EH (cell line): ENCODE results near the gene STXBP3.
A peak's percentile ranks its signal among the peaks of the same experiment; 100 is the strongest.

Source experiments
- DNase-seq: peaks from one replicate; pipeline ENCODE4 v3.0.0-alpha.2; 2015; ENCODE audit warnings: low read depth

STXBP3 gene

DNA sequence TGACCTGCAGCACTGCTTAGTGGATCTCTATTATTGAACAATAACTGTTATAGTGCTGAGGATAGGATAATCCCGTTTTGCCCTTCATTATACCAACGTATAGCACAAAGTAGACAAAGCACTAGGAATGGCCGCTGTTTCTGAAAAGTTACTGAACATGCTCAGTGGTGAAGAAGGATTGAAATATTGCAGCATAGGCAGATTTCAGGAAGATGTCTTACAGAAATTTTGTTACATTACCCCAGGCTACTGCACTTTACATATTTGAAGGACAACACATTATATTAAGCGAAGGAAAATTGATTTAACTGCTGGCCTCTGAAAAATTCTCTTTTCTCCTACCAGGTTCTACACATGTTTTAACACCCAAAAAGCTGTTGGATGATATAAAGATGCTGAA lies 62.0 kb downstream of the STXBP3 start:
- no peak for DNase-seq

- DNase-seq: no peak
Observed at GRCh38 chr1:108811611-108812010, 65.1 kb downstream of the STXBP3 start.

DNA sequence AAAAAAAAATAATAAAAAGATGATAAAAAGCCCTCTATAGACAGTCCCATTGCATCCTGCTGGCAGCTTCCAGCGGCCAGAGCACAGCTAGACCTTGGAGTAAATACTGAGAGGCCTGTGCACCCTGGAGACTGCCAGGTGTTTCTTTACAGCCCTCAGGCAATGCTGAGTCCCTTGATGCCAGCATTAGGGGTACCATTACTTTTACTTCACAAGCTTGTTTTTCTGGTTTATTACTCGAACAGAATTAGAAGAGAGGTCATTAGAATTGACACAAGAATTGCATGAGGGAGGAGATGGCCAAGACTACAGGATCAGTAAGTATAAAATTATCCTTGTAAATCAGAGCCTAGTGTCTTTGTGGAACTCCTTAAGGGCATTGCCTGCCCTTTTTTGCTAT lies 66.9 kb downstream of the STXBP3 start:
- DNase-seq: no peak

GRCh38 chr1:108814343-108815125 lies 68.1 kb downstream of the STXBP3 start:
- peak; percentile 5 for DNase-seq

DNA sequence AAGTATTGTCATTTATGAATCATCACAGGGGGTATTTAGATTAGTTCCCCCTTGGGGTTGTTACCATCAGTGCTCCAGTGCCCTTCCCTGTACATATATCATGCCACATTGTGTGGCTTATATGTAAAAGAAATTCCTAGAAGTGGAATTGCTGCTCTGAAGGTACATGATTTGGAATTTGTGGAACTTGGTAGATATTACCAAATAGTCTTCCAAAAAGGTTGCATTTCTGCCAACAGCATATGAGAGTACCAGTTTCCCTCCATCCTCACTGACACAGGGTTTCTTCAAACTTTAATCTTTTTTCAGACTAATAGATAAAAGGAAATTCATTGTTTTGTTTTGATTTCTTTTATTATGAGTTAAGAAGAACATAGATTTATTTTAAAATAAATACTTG lies 69.1 kb downstream of the STXBP3 start:
- DNase-seq: peak; percentile 2

DNA sequence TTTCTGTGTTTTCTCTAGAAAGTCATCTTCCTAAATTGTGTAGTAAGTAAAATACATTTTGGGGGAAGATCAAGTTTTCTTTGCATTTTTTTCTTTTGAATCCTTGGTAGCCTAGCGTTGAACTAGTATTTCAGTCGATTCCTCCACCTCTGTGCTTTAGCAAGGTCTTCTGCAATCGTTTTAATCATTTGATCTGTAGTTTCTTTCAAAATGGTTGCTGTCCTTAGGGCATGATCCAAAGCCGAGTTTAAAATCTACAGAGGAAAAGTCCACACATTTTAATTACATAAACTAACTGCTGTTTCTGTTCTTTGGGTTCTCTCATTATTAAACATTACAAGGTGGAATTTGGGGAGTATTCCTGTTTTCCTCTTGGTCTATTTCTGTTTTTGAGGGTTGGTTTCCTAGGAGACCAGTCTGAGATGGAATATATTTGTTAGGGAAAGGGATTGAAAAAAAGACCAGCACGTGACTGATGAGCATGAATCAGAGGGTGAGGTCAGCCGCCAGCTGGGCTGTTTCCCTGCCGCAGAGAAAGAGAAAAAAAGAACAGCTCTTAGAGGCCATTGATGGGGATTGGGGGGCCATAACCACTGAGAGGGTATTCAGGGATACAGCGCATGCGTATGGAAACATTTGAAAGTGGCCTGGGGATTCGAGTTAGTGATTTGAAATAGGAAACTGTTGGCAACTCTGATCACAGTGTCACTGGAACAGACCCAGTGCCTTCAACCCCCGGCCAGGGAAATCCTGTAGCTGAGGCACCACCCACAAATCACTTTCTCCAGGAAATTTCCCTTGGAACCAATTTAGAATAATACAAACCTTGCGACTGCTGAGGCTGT lies 69.8 kb downstream of the STXBP3 start:
- DNase-seq: peak; percentile 89

GRCh38 chr1:108817016-108817415 lies 70.5 kb downstream of the STXBP3 start:
- peak; percentile 48 for DNase-seq

- no peak for DNase-seq
Observed at GRCh38 chr1:108817811-108818210, 71.3 kb downstream of the STXBP3 start.

DNA sequence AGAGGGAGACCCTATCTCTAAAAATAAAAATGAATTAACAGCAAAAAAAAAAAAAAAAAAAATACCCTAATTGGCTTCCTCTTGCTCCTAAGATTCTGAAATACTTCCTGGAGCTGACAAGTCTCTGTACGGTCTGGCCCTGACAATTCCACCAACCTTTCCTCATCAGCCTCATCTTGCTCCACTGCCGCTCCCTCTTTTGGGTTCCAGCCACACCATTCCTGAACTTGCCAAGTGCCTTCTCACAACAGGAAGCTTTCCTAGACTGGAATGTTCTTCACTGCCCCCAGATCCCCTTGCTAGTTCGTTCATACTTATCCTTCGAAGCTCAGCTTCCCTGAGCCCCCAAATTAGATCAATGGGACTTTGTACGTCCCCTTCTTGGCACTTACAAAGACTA lies 73.4 kb downstream of the STXBP3 start:
- DNase-seq: no peak

DNA sequence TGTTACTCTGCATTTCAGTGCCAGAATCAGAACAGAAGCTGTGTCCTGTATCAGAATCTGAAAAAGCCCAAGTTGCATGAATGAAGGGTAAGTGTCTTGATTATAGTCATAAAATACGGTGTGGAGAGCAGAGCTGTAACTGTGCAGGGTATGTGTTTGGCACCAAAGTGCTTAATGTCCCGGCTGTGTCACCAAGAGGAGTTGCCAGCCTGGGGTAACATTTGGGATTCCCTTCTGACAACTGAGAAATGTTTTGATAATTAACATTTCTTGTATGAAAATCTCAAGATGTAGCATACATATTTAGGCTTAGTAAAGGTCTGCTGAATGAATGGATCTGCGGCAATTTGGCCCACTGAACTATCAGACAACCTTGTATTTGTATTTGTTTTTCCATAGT lies 77.2 kb downstream of the STXBP3 start:
- DNase-seq: no peak

GRCh38 chr1:108824051-108824450 lies 77.6 kb downstream of the STXBP3 start:
- no peak for DNase-seq

DNA sequence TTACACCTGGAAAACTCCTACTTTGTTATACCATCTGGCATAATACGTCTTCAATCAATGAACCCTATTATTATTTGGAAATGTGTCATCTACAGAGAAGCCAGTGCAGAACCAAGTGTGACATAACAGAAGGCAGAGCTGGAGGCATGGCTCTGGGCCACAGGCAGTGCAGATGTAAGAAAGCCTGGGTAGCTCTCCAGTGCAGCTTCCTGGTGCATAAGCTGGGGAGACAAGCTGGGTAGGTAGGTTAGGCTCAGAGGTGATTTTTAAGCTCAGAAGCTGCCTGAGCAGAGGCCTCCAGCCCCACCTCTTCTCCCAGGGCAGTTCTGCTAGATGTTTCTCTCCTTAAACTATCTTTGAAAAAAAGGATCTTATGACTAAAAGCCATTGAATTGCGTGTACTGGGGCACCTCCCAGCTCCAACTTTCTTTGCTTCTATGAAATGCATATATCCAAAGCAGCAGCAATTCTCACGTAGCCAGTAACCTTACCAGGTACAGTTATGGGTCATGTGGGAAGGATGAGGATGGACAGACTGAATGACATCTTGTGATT lies 79.7 kb downstream of the STXBP3 start:
- no peak for DNase-seq

DNA sequence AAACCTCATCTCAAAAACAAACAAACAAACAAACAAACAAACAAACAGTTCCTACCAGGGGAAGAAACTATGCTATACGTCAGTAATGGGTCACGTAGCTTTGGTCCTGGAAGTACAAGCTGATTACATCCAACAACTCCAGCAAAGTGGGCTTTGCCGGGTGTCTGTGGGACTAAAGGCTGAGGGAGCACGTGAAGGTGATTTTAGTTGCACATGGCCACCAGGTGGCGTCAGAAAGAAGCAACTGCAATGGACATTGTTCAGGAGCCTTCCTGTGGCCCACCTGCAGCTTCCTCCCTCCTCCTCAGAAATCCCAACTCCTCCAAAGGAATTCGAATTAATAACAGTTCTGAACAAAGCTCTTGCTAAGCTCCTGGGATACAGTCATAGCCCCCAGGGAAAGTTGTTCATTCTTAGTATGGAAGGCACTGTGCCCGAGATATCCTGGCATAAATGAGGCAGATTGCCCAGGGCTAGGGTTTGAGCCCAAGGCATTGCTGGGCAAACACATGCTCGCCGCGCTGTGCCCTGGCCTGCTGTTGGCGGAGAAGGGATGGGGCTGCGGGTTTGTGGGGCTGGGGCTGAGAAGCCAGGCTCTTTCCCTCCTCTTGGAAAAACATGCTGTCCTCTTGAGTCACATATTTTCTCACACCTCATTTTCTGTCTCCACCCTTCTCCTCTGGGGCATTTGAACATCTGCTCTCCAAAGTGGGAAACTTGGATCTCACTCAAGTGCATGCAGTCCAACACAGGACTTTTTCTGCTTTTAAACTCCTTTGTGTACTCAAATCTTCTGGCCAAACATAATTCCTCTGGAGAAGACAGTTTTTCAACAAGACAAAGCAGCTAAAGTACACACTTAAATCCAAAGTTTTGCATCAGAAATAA lies 81.8 kb downstream of the STXBP3 start:
- DNase-seq: peak; percentile 87

DNA sequence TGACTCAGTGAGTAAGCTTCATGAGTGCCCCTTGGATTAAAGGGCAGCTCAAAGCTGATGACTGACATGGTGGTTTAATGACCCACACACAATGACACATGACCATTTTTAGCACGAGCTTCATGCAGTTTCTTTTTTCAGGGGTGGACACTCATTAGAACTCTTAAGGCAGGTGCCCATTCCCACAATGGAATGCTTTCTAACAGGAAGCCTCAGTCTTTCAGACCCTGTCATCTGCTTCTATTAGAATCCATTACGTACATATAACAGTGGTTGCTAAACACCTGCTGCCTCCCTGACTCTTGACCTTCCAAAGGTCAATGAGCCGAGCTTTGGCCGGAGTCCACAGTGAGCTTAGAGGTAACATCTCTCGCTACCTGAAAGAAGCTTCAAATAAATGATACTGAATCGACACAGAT lies 83.0 kb downstream of the STXBP3 start:
- DNase-seq: peak; percentile 73

GRCh38 chr1:108830119-108831008 lies 83.9 kb downstream of the STXBP3 start:
- DNase-seq: peak; percentile 99

- DNase-seq: peak; percentile 82
Observed at GRCh38 chr1:108831225-108831624, 84.8 kb downstream of the STXBP3 start.

- DNase-seq: no peak
Observed at GRCh38 chr1:108832929-108833328, 86.5 kb downstream of the STXBP3 start.

DNA sequence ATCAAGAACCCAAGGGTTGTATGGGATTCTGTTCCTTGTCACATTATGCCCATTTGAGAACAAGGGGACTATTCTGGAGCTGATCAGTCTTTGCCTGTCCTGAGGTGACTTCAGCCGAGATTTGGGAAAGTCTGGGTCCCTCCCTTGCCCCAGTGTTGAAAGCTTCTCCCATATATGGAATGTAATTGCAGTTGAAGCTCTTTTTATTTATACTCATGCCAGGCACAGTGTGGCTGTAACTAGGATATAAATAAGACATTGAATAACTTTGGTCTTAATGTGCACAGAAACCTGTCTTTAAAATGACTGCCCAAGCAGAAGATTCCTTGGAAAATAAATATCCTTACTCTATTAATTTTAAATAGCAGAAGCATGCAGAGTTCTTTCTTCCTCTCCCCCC lies 95.2 kb downstream of the STXBP3 start:
- DNase-seq: no peak

GRCh38 chr1:108842525-108843181 lies 96.2 kb downstream of the STXBP3 start:
- DNase-seq: no peak

GRCh38 chr1:108843390-108844137 lies 97.1 kb downstream of the STXBP3 start:
- DNase-seq: no peak
